ENCODE data around the gene CCNY.

- TF ChIP-seq, protein P1, sequence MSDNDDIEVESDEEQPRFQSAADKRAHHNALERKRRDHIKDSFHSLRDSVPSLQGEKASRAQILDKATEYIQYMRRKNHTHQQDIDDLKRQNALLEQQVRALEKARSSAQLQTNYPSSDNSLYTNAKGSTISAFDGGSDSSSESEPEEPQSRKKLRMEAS (IDR thresholded peaks at IDR 0.05): no peak; the same call in 1 of the 2 replicates
- peak; percentile 66 for TF ChIP-seq TAF1 (IDR thresholded peaks at IDR 0.05; ENCODE audit: low read depth)
- no peak; the same call in 1 of the 2 replicates for TF ChIP-seq ZBTB7A (IDR thresholded peaks at IDR 0.05; ENCODE audit: low read depth)
- peak; percentile 48; the same call in 1 of the 2 replicates for TF ChIP-seq YY1 (IDR thresholded peaks at IDR 0.05; ENCODE audit: low read depth)
- no peak for TF ChIP-seq CREB1 (IDR thresholded peaks at IDR 0.05; ENCODE audit: low read depth)
- no peak for TF ChIP-seq TEAD4 (IDR thresholded peaks at IDR 0.05)
- TF ChIP-seq, protein P2, sequence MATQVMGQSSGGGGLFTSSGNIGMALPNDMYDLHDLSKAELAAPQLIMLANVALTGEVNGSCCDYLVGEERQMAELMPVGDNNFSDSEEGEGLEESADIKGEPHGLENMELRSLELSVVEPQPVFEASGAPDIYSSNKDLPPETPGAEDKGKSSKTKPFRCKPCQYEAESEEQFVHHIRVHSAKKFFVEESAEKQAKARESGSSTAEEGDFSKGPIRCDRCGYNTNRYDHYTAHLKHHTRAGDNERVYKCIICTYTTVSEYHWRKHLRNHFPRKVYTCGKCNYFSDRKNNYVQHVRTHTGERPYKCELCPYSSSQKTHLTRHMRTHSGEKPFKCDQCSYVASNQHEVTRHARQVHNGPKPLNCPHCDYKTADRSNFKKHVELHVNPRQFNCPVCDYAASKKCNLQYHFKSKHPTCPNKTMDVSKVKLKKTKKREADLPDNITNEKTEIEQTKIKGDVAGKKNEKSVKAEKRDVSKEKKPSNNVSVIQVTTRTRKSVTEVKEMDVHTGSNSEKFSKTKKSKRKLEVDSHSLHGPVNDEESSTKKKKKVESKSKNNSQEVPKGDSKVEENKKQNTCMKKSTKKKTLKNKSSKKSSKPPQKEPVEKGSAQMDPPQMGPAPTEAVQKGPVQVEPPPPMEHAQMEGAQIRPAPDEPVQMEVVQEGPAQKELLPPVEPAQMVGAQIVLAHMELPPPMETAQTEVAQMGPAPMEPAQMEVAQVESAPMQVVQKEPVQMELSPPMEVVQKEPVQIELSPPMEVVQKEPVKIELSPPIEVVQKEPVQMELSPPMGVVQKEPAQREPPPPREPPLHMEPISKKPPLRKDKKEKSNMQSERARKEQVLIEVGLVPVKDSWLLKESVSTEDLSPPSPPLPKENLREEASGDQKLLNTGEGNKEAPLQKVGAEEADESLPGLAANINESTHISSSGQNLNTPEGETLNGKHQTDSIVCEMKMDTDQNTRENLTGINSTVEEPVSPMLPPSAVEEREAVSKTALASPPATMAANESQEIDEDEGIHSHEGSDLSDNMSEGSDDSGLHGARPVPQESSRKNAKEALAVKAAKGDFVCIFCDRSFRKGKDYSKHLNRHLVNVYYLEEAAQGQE (IDR thresholded peaks at IDR 0.05; ENCODE audit: low read depth): no peak
- no peak for TF ChIP-seq EP300 (IDR thresholded peaks at IDR 0.05; ENCODE audit: borderline replicate concordance)
- TF ChIP-seq RAD21 (IDR thresholded peaks at IDR 0.05; ENCODE audit: low read depth): no peak; the same call in 1 of the 2 replicates
- TF ChIP-seq CEBPB (IDR thresholded peaks at IDR 0.05): no peak
- no peak for TF ChIP-seq USF1 (IDR thresholded peaks at IDR 0.05)
- peak; percentile 62 for TF ChIP-seq EGR1 (IDR thresholded peaks at IDR 0.05)
- TF ChIP-seq FOXM1 (IDR thresholded peaks at IDR 0.05; ENCODE audit: borderline replicate concordance, low read depth): no peak
- TF ChIP-seq TCF12 (IDR thresholded peaks at IDR 0.05; ENCODE audit: low read depth): no peak; the same call in 1 of the 2 replicates
Measured at GRCh38 chr10:35336084-35336831, at the start of gene CCNY.

All from Ishikawa (cell line).